ENCODE measurements around the gene P2RX3. TPM values are rescaled to one million over a fixed set of nuclear protein-coding genes. Genes with fewer than 3 reads are reported as not detected.

P2RX3 gene
- total RNA-seq, 1 donor from 2014 or later: not detected

- intact Hi-C loops (cut with micrococcal nuclease): no loop called here
- Mint-ChIP-seq H3K36me3 (ENCODE audit: low read depth) (no peaks in the 10 kb centered on the region), H3K9me3 (no peaks in the 10 kb centered on the region), H3K27me3 (ENCODE audit: low read depth) (no peaks in the 10 kb centered on the region), H3K4me3 (ENCODE audit: low read depth) (no peak overlapping the region), H3K27ac (no peak overlapping the region), H3K4me1 (ENCODE audit: low read depth) (no peaks in the 10 kb centered on the region)
- no peak for DNase-seq (ENCODE audit: low spot score)
These were observed 25.3 kb downstream of the P2RX3 start for GRCh38 chr11:57363131-57364080.

GRCh38 chr11:57364851-57365660 is 26.9 kb downstream of the P2RX3 start:
- no peak for DNase-seq (ENCODE audit: low spot score)
- no peaks in the 10 kb centered on the region for H3K4me1 Mint-ChIP-seq (ENCODE audit: low read depth)
- H3K27ac Mint-ChIP-seq: no peak overlapping the region
- intact Hi-C loops (cut with micrococcal nuclease): no loop called here
- H3K9me3 Mint-ChIP-seq: no peaks in the 10 kb centered on the region
- H3K4me3 Mint-ChIP-seq (ENCODE audit: low read depth): no peak overlapping the region
- H3K27me3 Mint-ChIP-seq (ENCODE audit: low read depth): no peaks in the 10 kb centered on the region
- H3K36me3 Mint-ChIP-seq (ENCODE audit: low read depth): no peaks in the 10 kb centered on the region

GRCh38 chr11:57368106-57368844 is 30.1 kb downstream of the P2RX3 start:
- H3K9me3 Mint-ChIP-seq: no peaks in the 10 kb centered on the region
- intact Hi-C loops (cut with micrococcal nuclease): no loop called here
- H3K36me3 Mint-ChIP-seq (ENCODE audit: low read depth): no peaks in the 10 kb centered on the region
- H3K27me3 Mint-ChIP-seq (ENCODE audit: low read depth): no peaks in the 10 kb centered on the region
- no peak for DNase-seq (ENCODE audit: low spot score)
- no peak overlapping the region for H3K27ac Mint-ChIP-seq
- H3K4me3 Mint-ChIP-seq (ENCODE audit: low read depth): no peak overlapping the region
- no peaks in the 10 kb centered on the region for H3K4me1 Mint-ChIP-seq (ENCODE audit: low read depth)

GRCh38 chr11:57368845-57369232 is 30.7 kb downstream of the P2RX3 start:
- H3K36me3 Mint-ChIP-seq (ENCODE audit: low read depth): no peaks in the 10 kb centered on the region

GRCh38 chr11:57370251-57370650 is 32.1 kb downstream of the P2RX3 start:
- Mint-ChIP-seq H3K4me3 (ENCODE audit: low read depth) (no peak overlapping the region), H3K36me3 (ENCODE audit: low read depth) (no peaks in the 10 kb centered on the region), H3K27me3 (ENCODE audit: low read depth) (no peaks in the 10 kb centered on the region), H3K4me1 (ENCODE audit: low read depth) (no peaks in the 10 kb centered on the region), H3K27ac (no peak overlapping the region), H3K9me3 (no peaks in the 10 kb centered on the region)
- intact Hi-C loops (cut with micrococcal nuclease): no loop called here
- no peak for DNase-seq (ENCODE audit: low spot score)

More at GRCh38 chr11:57368845-57369232, 30.7 kb downstream of the P2RX3 start:
- no peak overlapping the region for H3K4me3 Mint-ChIP-seq (ENCODE audit: low read depth)
- no peak overlapping the region for H3K27ac Mint-ChIP-seq
- no peaks in the 10 kb centered on the region for H3K9me3 Mint-ChIP-seq
- DNase-seq (ENCODE audit: low spot score): no peak
- H3K27me3 Mint-ChIP-seq (ENCODE audit: low read depth): no peaks in the 10 kb centered on the region
- H3K4me1 Mint-ChIP-seq (ENCODE audit: low read depth): no peaks in the 10 kb centered on the region
- intact Hi-C loops (cut with micrococcal nuclease): no loop called here

- DNase-seq (ENCODE audit: low spot score): no peak
- no peaks in the 10 kb centered on the region for H3K36me3 Mint-ChIP-seq (ENCODE audit: low read depth)
- no peak overlapping the region for H3K4me3 Mint-ChIP-seq (ENCODE audit: low read depth)
- intact Hi-C loops (cut with micrococcal nuclease): no loop called here
- H3K9me3 Mint-ChIP-seq: no peaks in the 10 kb centered on the region
- no peaks in the 10 kb centered on the region for H3K4me1 Mint-ChIP-seq (ENCODE audit: low read depth)
- no peak overlapping the region for H3K27ac Mint-ChIP-seq
- H3K27me3 Mint-ChIP-seq (ENCODE audit: low read depth): no peaks in the 10 kb centered on the region
These were observed 32.8 kb downstream of the P2RX3 start for GRCh38 chr11:57370941-57371340.

GRCh38 chr11:57373146-57373545 is 35.0 kb downstream of the P2RX3 start:
- intact Hi-C loops (cut with micrococcal nuclease): no loop called here
- H3K36me3 Mint-ChIP-seq (ENCODE audit: low read depth): no peaks in the 10 kb centered on the region
- H3K27me3 Mint-ChIP-seq (ENCODE audit: low read depth): no peaks in the 10 kb centered on the region
- H3K4me3 Mint-ChIP-seq (ENCODE audit: low read depth): no peak overlapping the region
- DNase-seq (ENCODE audit: low spot score): no peak
- no peaks in the 10 kb centered on the region for H3K4me1 Mint-ChIP-seq (ENCODE audit: low read depth)
- H3K9me3 Mint-ChIP-seq: no peaks in the 10 kb centered on the region
- H3K27ac Mint-ChIP-seq: no peak overlapping the region

GRCh38 chr11:57374966-57375365 is 36.8 kb downstream of the P2RX3 start:
- Mint-ChIP-seq H3K27ac (no peak overlapping the region), H3K36me3 (ENCODE audit: low read depth) (no peaks in the 10 kb centered on the region), H3K9me3 (no peaks in the 10 kb centered on the region), H3K27me3 (ENCODE audit: low read depth) (no peaks in the 10 kb centered on the region), H3K4me1 (ENCODE audit: low read depth) (no peaks in the 10 kb centered on the region), H3K4me3 (ENCODE audit: low read depth) (no peak overlapping the region)
- intact Hi-C loops (cut with micrococcal nuclease): no loop called here
- no peak for DNase-seq (ENCODE audit: low spot score)

GRCh38 chr11:57375490-57375889 is 37.3 kb downstream of the P2RX3 start:
- intact Hi-C loops (cut with micrococcal nuclease): no loop called here
- H3K27me3 Mint-ChIP-seq (ENCODE audit: low read depth): peaks cover 2% of the 10 kb centered on the region
- DNase-seq (ENCODE audit: low spot score): no peak
- no peaks in the 10 kb centered on the region for H3K36me3 Mint-ChIP-seq (ENCODE audit: low read depth)
- H3K27ac Mint-ChIP-seq: no peak overlapping the region
- no peaks in the 10 kb centered on the region for H3K9me3 Mint-ChIP-seq
- H3K4me3 Mint-ChIP-seq (ENCODE audit: low read depth): no peak overlapping the region
- no peaks in the 10 kb centered on the region for H3K4me1 Mint-ChIP-seq (ENCODE audit: low read depth)

- H3K9me3 Mint-ChIP-seq: no peaks in the 10 kb centered on the region
- DNase-seq (ENCODE audit: low spot score): no peak
- no peak overlapping the region for H3K4me3 Mint-ChIP-seq (ENCODE audit: low read depth)
- peaks cover 2% of the 10 kb centered on the region for H3K27me3 Mint-ChIP-seq (ENCODE audit: low read depth)
- H3K36me3 Mint-ChIP-seq (ENCODE audit: low read depth): no peaks in the 10 kb centered on the region
- no peak overlapping the region for H3K27ac Mint-ChIP-seq
- intact Hi-C loops (cut with micrococcal nuclease): no loop called here
- H3K4me1 Mint-ChIP-seq (ENCODE audit: low read depth): no peaks in the 10 kb centered on the region
These were observed 38.2 kb downstream of the P2RX3 start for GRCh38 chr11:57376095-57377090.

GRCh38 chr11:57377107-57377506 is 39.0 kb downstream of the P2RX3 start:
- intact Hi-C loops (cut with micrococcal nuclease): no loop called here
- no peaks in the 10 kb centered on the region for H3K36me3 Mint-ChIP-seq (ENCODE audit: low read depth)
- no peak overlapping the region for H3K4me3 Mint-ChIP-seq (ENCODE audit: low read depth)
- no peaks in the 10 kb centered on the region for H3K4me1 Mint-ChIP-seq (ENCODE audit: low read depth)
- H3K27me3 Mint-ChIP-seq (ENCODE audit: low read depth): peaks cover 2% of the 10 kb centered on the region
- no peak overlapping the region for H3K27ac Mint-ChIP-seq
- DNase-seq (ENCODE audit: low spot score): no peak
- no peaks in the 10 kb centered on the region for H3K9me3 Mint-ChIP-seq

GRCh38 chr11:57378186-57378585 is 40.0 kb downstream of the P2RX3 start:
- Mint-ChIP-seq H3K27me3 (ENCODE audit: low read depth) (peaks cover 2% of the 10 kb centered on the region), H3K36me3 (ENCODE audit: low read depth) (no peaks in the 10 kb centered on the region), H3K9me3 (no peaks in the 10 kb centered on the region), H3K4me1 (ENCODE audit: low read depth) (no peaks in the 10 kb centered on the region), H3K4me3 (ENCODE audit: low read depth) (no peak overlapping the region), H3K27ac (no peak overlapping the region)
- DNase-seq (ENCODE audit: low spot score): no peak
- intact Hi-C loops (cut with micrococcal nuclease): no loop called here

Data from activated T-helper 2 cell treated with anti-CD3 and anti-CD28 coated beads, Interferon-gamma antibody, Interleukin-2, Interleukin-4, amounts not matched to agents 10 μg/mL and 5 μg/mL and 100 μg/mL, durations not matched to agents 14 hours and 24 hours and 36 hours (primary cell).